HEK293T (cell line): ENCODE data around the gene CHRNB1.

Source experiments
- BHLHE40 ChIP-seq: fragments of 450-650 bp; IDR thresholded peaks from 2 replicates; pipeline ENCODE4 v1.6.1; 2016; ENCODE audit warnings: mild to moderate bottlenecking, moderate library complexity, borderline replicate concordance
- CTBP1 ChIP-seq: fragments of 450-650 bp; IDR thresholded peaks from 2 replicates; pipeline ENCODE4 v1.6.1; 2016; ENCODE audit warnings: borderline replicate concordance
- ELF4 ChIP-seq: fragments of 450-650 bp; IDR thresholded peaks from 2 replicates; pipeline ENCODE4 v1.6.1; 2017; ENCODE audit warnings: antibody characterized with exemption
- HDGF ChIP-seq: fragments of 450-650 bp; IDR thresholded peaks from 2 replicates; pipeline ENCODE4 v1.6.1; 2017; ENCODE audit warnings: antibody characterized with exemption, borderline replicate concordance
- L3MBTL2 ChIP-seq: fragments of 450-650 bp; conservative IDR thresholded peaks from 2 replicates; pipeline ENCODE4 v1.6.1; 2016; ENCODE audit warnings: mild to moderate bottlenecking
- LEF1 ChIP-seq: fragments of 450-650 bp; IDR thresholded peaks from 2 replicates; pipeline ENCODE4 v1.6.1; 2017; ENCODE audit warnings: mild to moderate bottlenecking, borderline replicate concordance
- SP1 ChIP-seq: fragments of 450-650 bp; IDR thresholded peaks from 2 replicates; pipeline ENCODE4 v1.6.1; 2017
- TARDBP ChIP-seq: fragments of 450-650 bp; IDR thresholded peaks from 2 replicates; pipeline ENCODE4 v1.6.1; 2016

- TF ChIP-seq LEF1 (no peak), CTBP1 (no peak), BHLHE40 (no peak), TARDBP (no peak), SP1 (no peak), ELF4 (no peak), HDGF (no peak), L3MBTL2 (no peak)
Measured at GRCh38 chr17:7408252-7408727, 36.6 kb upstream of the CHRNB1 start.
